Spleen (tissue), 11 donors: Measurements from ENCODE around the gene SLC30A3. TPM values are rescaled to one million over a fixed set of nuclear protein-coding genes. Genes with fewer than 3 reads are reported as not detected.

ENCODE experiments used
- DNase-seq: peaks from one replicate; pipeline ENCODE4 v3.0.0-alpha.2; 2020
- H3K27ac ChIP-seq, 8 donors: fragments of 200-600 bp; sonication (generic) in 7 of 8; 1 replicate in 4 of 8; 2 replicates in 4 of 8; pipeline versions ENCODE4 v1.5.0 to v1.8.0; 2016 to 2021; ENCODE audit warnings: inconsistent platforms in 4 of 8, mild to moderate bottlenecking in 4 of 8, moderate library complexity in 1 of 8
- H3K27me3 ChIP-seq, 7 donors: fragments of 200-600 bp; sonication (generic) in 6 of 7; replicated peaks in 1 of 7; 1 replicate in 4 of 7; 2 replicates in 3 of 7; pipeline versions ENCODE4 v1.5.0 to v1.8.0; 2016 to 2021; ENCODE audit warnings: inconsistent platforms in 3 of 7, mild to moderate bottlenecking in 1 of 7
- H3K36me3 ChIP-seq, 6 donors: fragments of 200-600 bp; sonication (generic) in 5 of 6; 1 replicate in 4 of 6; 2 replicates in 2 of 6; pipeline versions ENCODE4 v1.5.0 to v1.8.0; 2016 to 2021; ENCODE audit warnings: inconsistent platforms in 2 of 6
- H3K4me1 ChIP-seq, 6 donors: fragments of 200-600 bp; sonication (generic) in 5 of 6; 1 replicate in 3 of 6; 2 replicates in 3 of 6; pipeline versions ENCODE4 v1.5.0 to v1.8.0; 2016 to 2021; ENCODE audit warnings: inconsistent platforms in 3 of 6
- H3K4me3 ChIP-seq, 8 donors: fragments of 200-600 bp; sonication (generic) in 7 of 8; 1 replicate in 4 of 8; 2 replicates in 4 of 8; pipeline versions ENCODE4 v1.5.0 to v1.8.0; 2016 to 2021; ENCODE audit warnings: inconsistent platforms in 4 of 8, mild to moderate bottlenecking in 4 of 8, moderate library complexity in 2 of 8
- H3K9me3 ChIP-seq, 8 donors: fragments of 200-600 bp; sonication (generic) in 7 of 8; 1 replicate in 4 of 8; 2 replicates in 4 of 8; pipeline versions ENCODE4 v1.5.0 to v1.8.0; 2016 to 2021; ENCODE audit warnings: inconsistent platforms in 4 of 8
- POLR2A ChIP-seq, 3 donors: fragments of 450-650 bp; IDR thresholded peaks; one replicate each; pipeline ENCODE4 v1.5.1; 2017; ENCODE audit warnings: antibody characterized with exemption in 3 of 3, mild to moderate bottlenecking in 1 of 3
- POLR2AphosphoS5 ChIP-seq, 3 donors: sonication (generic); formaldehyde crosslinking; IDR thresholded peaks; one replicate each; pipeline ENCODE4 v1.5.1; 2017; ENCODE audit warnings: antibody characterized with exemption in 3 of 3
- WGBS, 5 donors: extraction: QIAGEN DNeasy Blood & Tissue Kit in 3 of 5; methylation state at CpG; one replicate each; pipeline versions ENCODE4 v1.1.5 to v1.1.7; 2013 to 2018; 5-methylcytosine and 5-hydroxymethylcytosine counted together
- intact Hi-C: fragments of 100-400 bp; cut with DNase I; formaldehyde crosslinking; loops from one replicate; pipeline ENCODE4 v1.15.0; 2023; ENCODE audit warnings: low total_unique reads
- polyA plus RNA-seq, 3 donors: library from polyadenylated mRNA; stranded (reverse); fragments of 200-250 nt; gene quantifications; one replicate each; pipeline ENCODE4 v1.2.1, GENCODE V29; 2013
- total RNA-seq, 7 donors: library from RNA; depleted of rRNA in 3 of 7; stranded (reverse); fragments of >200 nt in 3 of 7; fragmentation: NEBNext Ultra II Directional in 4 of 7; extraction: Animal tissue kit (Norgen Biotek cat#: 25700) in 4 of 7; gene quantifications; one replicate each; pipeline versions ENCODE4 v1.1.0 to v1.2.1, GENCODE V29; 2016 to 2021
- TF ChIP-seq, protein P1 (sequence below), 11 experiments: fragments of 200-600 bp in 7 of 11; fragments of 450-650 bp in 4 of 11; sonication (generic) in 4 of 11; IDR thresholded peaks in 8 of 11; conservative IDR thresholded peaks in 3 of 11; 1 replicate in 7 of 11; 2 replicates in 4 of 11; pipeline versions ENCODE4 v1.4.0 to v1.8.0; 2016 to 2021; ENCODE audit warnings: antibody characterized with exemption in 11 of 11, inconsistent platforms in 4 of 11, mild to moderate bottlenecking in 1 of 11
- donor health status: healthy with polysubstance abuse.
- donor health status: DM: no; HTN: no; CAD: no; lungs with moderate emphysema.
- donor health status: DM: no; HTN: no; CAD: no.
- donor health status: Bipolar disorder and iron deficiency.
- donor health status: healthy.
- donor health status: DM: no; HTN: no; CAD: no.
- donor health status: DM: yes; HTN: yes; CAD: no.

Gene SLC30A3
- total and polyA plus RNA-seq, 10 donors: 0.05 to 0.34 (median 0.16) TPM; not detected in 5

DNA sequence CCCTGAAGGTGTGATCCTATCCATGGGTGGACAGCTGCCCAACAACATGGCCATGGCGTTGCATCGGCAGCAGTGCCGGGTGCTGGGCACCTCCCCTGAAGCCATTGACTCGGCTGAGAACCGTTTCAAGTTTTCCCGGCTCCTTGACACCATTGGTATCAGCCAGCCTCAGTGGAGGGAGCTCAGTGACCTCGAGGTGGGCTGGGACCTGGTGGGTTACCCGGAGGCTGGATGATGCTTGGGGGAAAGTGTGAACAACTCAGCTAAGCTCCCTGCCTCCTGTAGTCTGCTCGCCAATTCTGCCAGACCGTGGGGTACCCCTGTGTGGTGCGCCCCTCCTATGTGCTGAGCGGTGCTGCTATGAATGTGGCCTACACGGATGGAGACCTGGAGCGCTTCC is 29.5 kb downstream of the SLC30A3 start:
- DNase-seq: no peak
- H3K27ac ChIP-seq: no peak overlapping the region
- TF ChIP-seq POLR2AphosphoS5 (IDR thresholded peaks at IDR 0.05): peak in 1 of 3 donors; percentile 21
- TF ChIP-seq, protein P1, sequence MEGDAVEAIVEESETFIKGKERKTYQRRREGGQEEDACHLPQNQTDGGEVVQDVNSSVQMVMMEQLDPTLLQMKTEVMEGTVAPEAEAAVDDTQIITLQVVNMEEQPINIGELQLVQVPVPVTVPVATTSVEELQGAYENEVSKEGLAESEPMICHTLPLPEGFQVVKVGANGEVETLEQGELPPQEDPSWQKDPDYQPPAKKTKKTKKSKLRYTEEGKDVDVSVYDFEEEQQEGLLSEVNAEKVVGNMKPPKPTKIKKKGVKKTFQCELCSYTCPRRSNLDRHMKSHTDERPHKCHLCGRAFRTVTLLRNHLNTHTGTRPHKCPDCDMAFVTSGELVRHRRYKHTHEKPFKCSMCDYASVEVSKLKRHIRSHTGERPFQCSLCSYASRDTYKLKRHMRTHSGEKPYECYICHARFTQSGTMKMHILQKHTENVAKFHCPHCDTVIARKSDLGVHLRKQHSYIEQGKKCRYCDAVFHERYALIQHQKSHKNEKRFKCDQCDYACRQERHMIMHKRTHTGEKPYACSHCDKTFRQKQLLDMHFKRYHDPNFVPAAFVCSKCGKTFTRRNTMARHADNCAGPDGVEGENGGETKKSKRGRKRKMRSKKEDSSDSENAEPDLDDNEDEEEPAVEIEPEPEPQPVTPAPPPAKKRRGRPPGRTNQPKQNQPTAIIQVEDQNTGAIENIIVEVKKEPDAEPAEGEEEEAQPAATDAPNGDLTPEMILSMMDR (IDR thresholded peaks at IDR 0.05 in 8 of 11, conservative IDR thresholded peaks at IDR 0.05 in 3 of 11): no peak
- H3K9me3 ChIP-seq: no peaks in the 10 kb centered on the region
- no peak overlapping the region for H3K4me3 ChIP-seq
- intact Hi-C loops: no loop called here
- H3K27me3 ChIP-seq: no peaks in the 10 kb centered on the region
- H3K36me3 ChIP-seq: peaks cover 10 to 100% (median 98%) of the 10 kb centered on the region in 6 donors
- WGBS, 5 donors: 88 to 97% (median 95%) methylated on average over 9 to 14 of the region's 14 CpGs
- H3K4me1 ChIP-seq: no peaks in the 10 kb centered on the region

DNA sequence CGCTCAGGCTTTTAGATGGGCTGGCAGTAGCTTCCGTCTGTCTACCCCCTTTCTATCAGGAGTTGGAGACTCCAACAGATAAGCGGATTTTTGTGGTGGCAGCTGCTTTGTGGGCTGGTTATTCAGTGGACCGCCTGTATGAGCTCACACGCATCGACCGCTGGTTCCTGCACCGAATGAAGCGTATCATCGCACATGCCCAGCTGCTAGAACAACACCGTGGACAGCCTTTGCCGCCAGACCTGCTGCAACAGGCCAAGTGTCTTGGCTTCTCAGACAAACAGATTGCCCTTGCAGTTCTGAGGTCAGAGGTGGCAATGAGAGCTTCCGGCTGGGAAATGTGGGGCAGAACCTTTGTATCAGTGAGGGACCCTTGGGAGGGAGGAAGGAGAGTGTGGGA is 30.9 kb downstream of the SLC30A3 start:
- H3K4me1 ChIP-seq: no peaks in the 10 kb centered on the region
- no peak overlapping the region for H3K27ac ChIP-seq
- no peak for TF ChIP-seq POLR2AphosphoS5 (IDR thresholded peaks at IDR 0.05)
- TF ChIP-seq, protein P1 (IDR thresholded peaks at IDR 0.05 in 8 of 11, conservative IDR thresholded peaks at IDR 0.05 in 3 of 11): no peak
- TF ChIP-seq POLR2A (IDR thresholded peaks at IDR 0.05): no peak
- intact Hi-C loops: no loop called here
- no peak for DNase-seq
- H3K36me3 ChIP-seq: peaks cover 6 to 100% (median 95%) of the 10 kb centered on the region in 6 donors
- no peak overlapping the region for H3K4me3 ChIP-seq
- 92 to 95% (median 95%) methylated on average over 12 to 13 of the region's 13 CpGs for WGBS, 5 donors
- no peaks in the 10 kb centered on the region for H3K9me3 ChIP-seq
- H3K27me3 ChIP-seq: no peaks in the 10 kb centered on the region

DNA sequence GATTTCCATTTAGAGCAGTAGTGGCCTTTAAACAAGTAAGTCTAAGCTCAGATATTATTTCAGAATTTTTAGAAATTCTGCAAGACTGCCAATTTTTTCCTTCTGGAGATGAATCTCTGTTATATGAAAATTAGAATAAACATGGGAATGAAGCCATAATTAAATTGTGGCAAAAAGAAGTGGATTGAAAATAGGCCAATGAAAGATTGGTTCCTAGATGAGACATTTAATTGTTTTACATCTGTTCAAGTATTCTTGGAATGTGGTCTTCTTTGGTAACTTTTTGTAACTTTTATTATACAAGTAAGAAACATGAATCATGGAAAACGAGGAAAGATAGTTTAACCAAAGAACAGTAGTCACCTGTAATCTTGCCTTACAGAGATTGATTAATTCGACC is 35.3 kb downstream of the SLC30A3 start:
- H3K36me3 ChIP-seq: peaks cover 12 to 100% (median 91%) of the 10 kb centered on the region in 6 donors
- WGBS, 5 donors: 87 to 96% (median 92%) methylated on average over 2 of the region's 2 CpGs

DNA sequence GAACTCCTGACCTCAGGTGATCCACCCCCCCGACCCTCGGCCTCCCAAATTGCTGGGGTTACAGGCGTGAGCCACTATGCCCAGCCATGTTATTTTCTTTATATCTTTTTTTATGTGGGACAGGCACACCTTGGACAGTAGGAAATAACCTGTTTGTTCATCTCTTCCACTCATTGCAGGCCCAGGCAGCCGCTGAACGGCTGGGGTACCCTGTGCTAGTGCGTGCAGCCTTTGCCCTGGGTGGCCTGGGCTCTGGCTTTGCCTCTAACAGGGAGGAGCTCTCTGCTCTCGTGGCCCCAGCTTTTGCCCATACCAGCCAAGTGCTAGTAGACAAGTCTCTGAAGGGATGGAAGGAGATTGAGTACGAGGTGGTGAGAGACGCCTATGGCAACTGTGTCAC is 37.3 kb downstream of the SLC30A3 start:
- no peak for TF ChIP-seq POLR2AphosphoS5 (IDR thresholded peaks at IDR 0.05)
- TF ChIP-seq POLR2A (IDR thresholded peaks at IDR 0.05): no peak
- TF ChIP-seq, protein P1 (IDR thresholded peaks at IDR 0.05 in 8 of 11, conservative IDR thresholded peaks at IDR 0.05 in 3 of 11): no peak
- Histone ChIP-seq H3K27me3 (no peaks in the 10 kb centered on the region), H3K27ac (no peak overlapping the region), H3K4me1 (no peaks in the 10 kb centered on the region), H3K36me3 (peaks cover 12 to 100% (median 80%) of the 10 kb centered on the region in 6 donors), H3K4me3 (no peak overlapping the region), H3K9me3 (no peaks in the 10 kb centered on the region)
- 95 to 98% (median 96%) methylated on average over 8 to 9 of the region's 9 CpGs for WGBS, 5 donors
- intact Hi-C loops: no loop called here
- peak; percentile 67 for DNase-seq

More for the DNA sequence above, 35.3 kb downstream of the SLC30A3 start:
- Histone ChIP-seq H3K4me3 (no peak overlapping the region), H3K4me1 (no peaks in the 10 kb centered on the region), H3K27me3 (no peaks in the 10 kb centered on the region), H3K27ac (no peak overlapping the region), H3K9me3 (no peaks in the 10 kb centered on the region)
- TF ChIP-seq, protein P1 (IDR thresholded peaks at IDR 0.05 in 8 of 11, conservative IDR thresholded peaks at IDR 0.05 in 3 of 11): no peak
- TF ChIP-seq POLR2AphosphoS5 (IDR thresholded peaks at IDR 0.05): no peak
- no peak for TF ChIP-seq POLR2A (IDR thresholded peaks at IDR 0.05)
- intact Hi-C loops: no loop called here
- DNase-seq: no peak
